Loucy (cell line): ENCODE measurements around the gene CRY2.

Experiments
- CTCF ChIP-seq: fragments of 200-600 bp; sonication (generic); conservative IDR thresholded peaks from 2 replicates; pipeline ENCODE4 v1.5.1; 2014; ENCODE audit warnings: mild to moderate bottlenecking, antibody characterized with exemption, low read length
- EZH2phosphoT487 ChIP-seq: fragments of 200-600 bp; IDR thresholded peaks from 2 replicates; pipeline ENCODE4 v1.6.1; 2018; ENCODE audit warnings: antibody characterized with exemption, mild to moderate bottlenecking, moderate library complexity, borderline replicate concordance

- TF ChIP-seq CTCF (no peak), EZH2phosphoT487 (no peak)
Measured at GRCh38 chr11:45859661-45860140, 12.4 kb downstream of the CRY2 start.
